ENCODE results near the gene CT45A7. TPM values are rescaled to one million over a fixed set of nuclear protein-coding genes. Genes with fewer than 3 reads are reported as not detected.

Gene CT45A7
- not detected in 5 replicates for total RNA-seq (2022; extraction: Qiagen RNA extraction)

DNA sequence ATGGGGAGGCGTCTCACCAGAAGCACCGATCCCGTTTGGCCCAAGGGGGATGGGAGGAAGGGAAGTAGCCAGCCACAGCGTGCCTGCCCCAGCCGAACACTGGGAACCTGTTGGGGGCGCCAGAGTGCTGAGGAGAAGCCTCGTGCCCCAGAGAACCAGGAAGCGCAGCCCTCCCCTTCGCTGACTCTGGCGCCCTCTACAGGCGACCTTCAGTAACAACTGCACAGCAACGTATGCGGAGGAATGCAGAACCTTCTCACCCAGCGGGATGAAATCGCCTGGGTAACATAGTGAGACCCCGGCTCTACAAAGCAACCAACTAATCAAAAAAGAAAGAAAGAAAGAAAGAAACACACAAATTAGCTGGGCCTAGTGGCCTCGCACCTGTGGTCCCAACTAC, at the start of gene CT45A7:
Gene CT45A7, minus strand, starts transcription at position 101 of the 400 bp plus-strand sequence. CDS start 3,747 bp downstream, outside the sequence.

GRCh38 chrX:135871712-135872111, 34.6 kb upstream of the CT45A7 start, which contains the start of gene CT45A9:
TSS of gene CT45A9 (minus strand) at chrX:135871812. CDS start at chrX:135868061, 3,751 bp downstream.

GRCh38 chrX:135854438-135854837, 17.4 kb upstream of the CT45A7 start, which contains the start of gene CT45A8:
TSS of gene CT45A8 (minus strand) at chrX:135854538. CDS start at chrX:135850783, 3,755 bp downstream.

GRCh38 chrX:135819912-135820311, 17.2 kb downstream of the CT45A7 start, which contains the start of gene CT45A2:
TSS of gene CT45A2 (minus strand) at chrX:135820012. CDS start at chrX:135816265, 3,747 bp downstream.

DNA sequence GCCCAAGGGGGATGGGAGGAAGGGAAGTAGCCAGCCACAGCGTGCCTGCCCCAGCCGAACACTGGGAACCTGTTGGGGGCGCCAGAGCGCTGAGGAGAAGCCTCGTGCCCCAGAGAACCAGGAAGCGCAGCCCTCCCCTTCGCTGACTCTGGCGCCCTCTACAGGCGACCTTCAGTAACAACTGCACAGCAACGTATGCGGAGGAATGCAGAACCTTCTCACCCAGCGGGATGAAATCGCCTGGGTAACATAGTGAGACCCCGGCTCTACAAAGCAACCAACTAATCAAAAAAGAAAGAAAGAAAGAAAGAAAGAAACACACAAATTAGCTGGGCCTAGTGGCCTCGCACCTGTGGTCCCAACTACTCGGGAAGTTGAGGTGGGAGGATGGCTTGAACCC, 34.4 kb downstream of the CT45A7 start, which contains the start of gene CT45A6:
Gene CT45A6, minus strand, starts transcription at position 101 of the 400 bp plus-strand sequence. CDS start 3,794 bp downstream, outside the sequence.

GRCh38 chrX:135785403-135785802, 51.7 kb downstream of the CT45A7 start, which contains the start of gene CT45A5:
TSS of gene CT45A5 (minus strand) at chrX:135785503. CDS start at chrX:135781729, 3,774 bp downstream.

Other genes with a start within 250 kb of the CT45A7 start
- gene CT45A1, start 123.6 kb downstream of the CT45A7 start, total RNA-seq (2022; extraction: Qiagen RNA extraction): not detected in 5 replicates
- 0.12 TPM in 1 of 5 replicates, not detected in the others for gene CT45A3, start 69.1 kb downstream of the CT45A7 start, total RNA-seq (2022; extraction: Qiagen RNA extraction)
- gene CT45A5, start 51.8 kb downstream of the CT45A7 start, total RNA-seq (2022; extraction: Qiagen RNA extraction): 0.09 to 0.22 TPM in 2 of 5 replicates, not detected in the others
- gene CT45A6, start 34.5 kb downstream of the CT45A7 start, total RNA-seq (2022; extraction: Qiagen RNA extraction): not detected in 5 replicates
- not detected in 5 replicates for gene CT45A2, start 17.3 kb downstream of the CT45A7 start, total RNA-seq (2022; extraction: Qiagen RNA extraction)
- not detected in 5 replicates for gene CT45A8, start 17.3 kb upstream of the CT45A7 start, total RNA-seq (2022; extraction: Qiagen RNA extraction)
- gene CT45A9, start 34.5 kb upstream of the CT45A7 start, total RNA-seq (2022; extraction: Qiagen RNA extraction): not detected in 5 replicates
- gene CT45A10, start 56.2 kb upstream of the CT45A7 start, total RNA-seq (2022; extraction: Qiagen RNA extraction): 0.21 to 0.55 TPM (median 0.44 TPM) in 4 of 5 replicates, not detected in the other
- gene SAGE1, start 56.4 kb upstream of the CT45A7 start, total RNA-seq (2022; extraction: Qiagen RNA extraction): 0.02 to 0.14 TPM (median 0.05 TPM) in 4 of 5 replicates, not detected in the other
- gene MMGT1, start 136.7 kb upstream of the CT45A7 start, total RNA-seq (2022; extraction: Qiagen RNA extraction): 16.7 to 23.9 TPM (median 20.4 TPM) in 5 replicates
- gene SLC9A6, start 148.2 kb upstream of the CT45A7 start, total RNA-seq (2022; extraction: Qiagen RNA extraction): 6.9 to 10.1 TPM (median 8.8 TPM) in 5 replicates